Gastroesophageal sphincter (tissue), 3 donors: Measurements from ENCODE around the gene XYLT1.

Source experiments
- EP300 ChIP-seq: sonication (generic); formaldehyde crosslinking; IDR thresholded peaks from one replicate; pipeline ENCODE4 v1.6.1; 2017; ENCODE audit warnings: antibody characterized with exemption, mild to moderate bottlenecking
- POLR2A ChIP-seq, 2 donors: fragments of 450-650 bp; IDR thresholded peaks; one replicate each; pipeline ENCODE4 v1.6.1; 2017; ENCODE audit warnings: antibody characterized with exemption in 2 of 2, mild to moderate bottlenecking in 2 of 2, moderate library complexity in 1 of 2
- POLR2AphosphoS5 ChIP-seq: sonication (generic); formaldehyde crosslinking; IDR thresholded peaks from one replicate; pipeline ENCODE4 v1.6.1; 2017; ENCODE audit warnings: antibody characterized with exemption
- TF ChIP-seq, protein P1 (sequence below), 4 experiments: fragments of 200-600 bp in 2 of 4; fragments of 450-650 bp in 2 of 4; sonication (generic) in 1 of 4; IDR thresholded peaks; one replicate each; pipeline ENCODE4 v1.5.1; 2017 to 2019; ENCODE audit warnings: antibody characterized with exemption in 4 of 4, mild to moderate bottlenecking in 2 of 4, moderate library complexity in 2 of 4

DNA sequence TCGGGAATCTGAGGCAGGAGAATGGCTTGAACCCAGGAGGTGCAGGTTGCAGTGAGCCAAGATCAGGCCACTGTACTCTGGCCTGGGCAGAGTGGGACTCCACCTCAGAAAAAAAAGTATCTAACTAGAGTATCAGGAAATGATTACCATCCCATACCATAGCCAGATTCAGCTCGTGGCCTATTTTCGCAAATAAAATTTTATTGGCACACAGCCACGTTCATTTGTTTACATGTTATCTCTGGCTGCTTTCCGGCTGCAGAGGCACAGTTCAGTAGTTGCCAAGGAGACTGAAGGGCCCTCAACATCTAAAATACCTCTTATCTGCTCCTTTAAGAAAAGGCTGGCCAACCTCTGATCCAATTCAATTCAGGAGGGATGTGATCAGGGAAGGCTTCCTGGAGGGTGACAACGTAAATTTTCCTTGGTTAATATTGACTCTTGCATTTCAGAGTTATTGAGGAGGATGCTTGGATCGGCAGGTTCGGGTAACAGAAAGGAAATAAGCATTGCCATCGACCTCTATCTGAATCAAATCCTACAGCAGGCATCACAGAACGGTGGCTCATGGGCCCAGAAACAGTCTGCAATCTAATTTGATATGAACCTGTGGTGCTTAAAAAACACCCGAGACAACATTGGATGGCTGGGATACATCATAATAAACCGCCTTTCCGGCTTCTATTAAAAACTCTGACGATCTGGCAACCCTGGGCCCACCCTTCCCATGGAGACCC is 73.8 kb downstream of the XYLT1 start:
- TF ChIP-seq POLR2A (IDR thresholded peaks at IDR 0.05) (no peak), EP300 (no peak), POLR2AphosphoS5 (no peak)
- TF ChIP-seq, protein P1, sequence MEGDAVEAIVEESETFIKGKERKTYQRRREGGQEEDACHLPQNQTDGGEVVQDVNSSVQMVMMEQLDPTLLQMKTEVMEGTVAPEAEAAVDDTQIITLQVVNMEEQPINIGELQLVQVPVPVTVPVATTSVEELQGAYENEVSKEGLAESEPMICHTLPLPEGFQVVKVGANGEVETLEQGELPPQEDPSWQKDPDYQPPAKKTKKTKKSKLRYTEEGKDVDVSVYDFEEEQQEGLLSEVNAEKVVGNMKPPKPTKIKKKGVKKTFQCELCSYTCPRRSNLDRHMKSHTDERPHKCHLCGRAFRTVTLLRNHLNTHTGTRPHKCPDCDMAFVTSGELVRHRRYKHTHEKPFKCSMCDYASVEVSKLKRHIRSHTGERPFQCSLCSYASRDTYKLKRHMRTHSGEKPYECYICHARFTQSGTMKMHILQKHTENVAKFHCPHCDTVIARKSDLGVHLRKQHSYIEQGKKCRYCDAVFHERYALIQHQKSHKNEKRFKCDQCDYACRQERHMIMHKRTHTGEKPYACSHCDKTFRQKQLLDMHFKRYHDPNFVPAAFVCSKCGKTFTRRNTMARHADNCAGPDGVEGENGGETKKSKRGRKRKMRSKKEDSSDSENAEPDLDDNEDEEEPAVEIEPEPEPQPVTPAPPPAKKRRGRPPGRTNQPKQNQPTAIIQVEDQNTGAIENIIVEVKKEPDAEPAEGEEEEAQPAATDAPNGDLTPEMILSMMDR (IDR thresholded peaks at IDR 0.05) = no peak
